HG02588 (cell line): ENCODE data around the gene MACROD2.

Experiments
- ATAC-seq: cut with Tn5 transposase; IDR thresholded peaks from one replicate; pipeline ENCODE4 v1.9.1; 2021; ENCODE audit warnings: mild to moderate bottlenecking, moderate library complexity; ENCODE audit not compliant: unreplicated experiment

The MACROD2 gene

GRCh38 chr20:14386726-14387125 lies 391.4 kb downstream of the MACROD2 start:
- ATAC-seq: no peak

- no peak for ATAC-seq
Measured at GRCh38 chr20:14401479-14402138, 406.3 kb downstream of the MACROD2 start.

- ATAC-seq: no peak
Measured at GRCh38 chr20:14404515-14404914, 409.2 kb downstream of the MACROD2 start.

- ATAC-seq: no peak
Measured at GRCh38 chr20:14406495-14406894, 411.2 kb downstream of the MACROD2 start.

GRCh38 chr20:14407336-14407735 lies 412.0 kb downstream of the MACROD2 start:
- no peak for ATAC-seq

GRCh38 chr20:14410869-14411555 lies 415.7 kb downstream of the MACROD2 start:
- ATAC-seq: no peak

GRCh38 chr20:14412065-14412681 lies 416.9 kb downstream of the MACROD2 start:
- ATAC-seq: no peak

- ATAC-seq: no peak
Measured at GRCh38 chr20:14413835-14414234, 418.5 kb downstream of the MACROD2 start.

- ATAC-seq: no peak
Measured at GRCh38 chr20:14414560-14414959, 419.2 kb downstream of the MACROD2 start.

- no peak for ATAC-seq
Measured at GRCh38 chr20:14415467-14415866, 420.2 kb downstream of the MACROD2 start.

- ATAC-seq: no peak
Measured at GRCh38 chr20:14418376-14418775, 423.1 kb downstream of the MACROD2 start.

- no peak for ATAC-seq
Measured at GRCh38 chr20:14422892-14423291, 427.6 kb downstream of the MACROD2 start.

- no peak for ATAC-seq
Measured at GRCh38 chr20:14431568-14431967, 436.3 kb downstream of the MACROD2 start.

- ATAC-seq: no peak
Measured at GRCh38 chr20:14432085-14432484, 436.8 kb downstream of the MACROD2 start.

- no peak for ATAC-seq
Measured at GRCh38 chr20:14432597-14432996, 437.3 kb downstream of the MACROD2 start.

- ATAC-seq: no peak
Measured at GRCh38 chr20:14434384-14435136, 439.2 kb downstream of the MACROD2 start.

- ATAC-seq: no peak
Measured at GRCh38 chr20:14441201-14441600, 445.9 kb downstream of the MACROD2 start.

GRCh38 chr20:14444106-14444505 lies 448.8 kb downstream of the MACROD2 start:
- ATAC-seq: no peak

GRCh38 chr20:14445310-14445709 lies 450.0 kb downstream of the MACROD2 start:
- ATAC-seq: no peak

GRCh38 chr20:14445902-14446301 lies 450.6 kb downstream of the MACROD2 start:
- ATAC-seq: no peak

- ATAC-seq: no peak
Measured at GRCh38 chr20:14446446-14446845, 451.1 kb downstream of the MACROD2 start.
